Karpas-422 (cell line): Measurements from ENCODE around the gene ASTN2. TPM values are rescaled to one million over a fixed set of nuclear protein-coding genes. Genes with fewer than 3 reads are reported as not detected.
A peak's percentile ranks its signal among the peaks of the same experiment; 100 is the strongest.

Source experiments
- DNase-seq: peaks from one replicate; pipeline ENCODE4 v3.0.0-alpha.2; 2015
- H2AFZ ChIP-seq: fragments of 200-600 bp; sonication (generic); 2 replicates; pipeline ENCODE4 v1.6.1; 2014; ENCODE audit warnings: antibody characterized with exemption, low read length, mixed read lengths
- H3K27ac ChIP-seq: fragments of 200-600 bp; sonication (generic); 2 replicates; pipeline ENCODE4 v1.5.1; 2014; ENCODE audit warnings: mild to moderate bottlenecking, low read length, moderate library complexity
- H3K27me3 ChIP-seq: fragments of 200-600 bp; sonication (generic); 2 replicates; pipeline ENCODE4 v1.6.1; 2014; ENCODE audit warnings: low read length, mixed read lengths
- H3K36me3 ChIP-seq: fragments of 200-600 bp; sonication (generic); 2 replicates; pipeline ENCODE4 v1.6.1; 2014; ENCODE audit warnings: low read length, mixed read lengths; ENCODE audit not compliant: insufficient read depth
- H3K4me1 ChIP-seq: fragments of 200-600 bp; sonication (generic); 2 replicates; pipeline ENCODE4 v1.6.1; 2014; ENCODE audit warnings: mild to moderate bottlenecking, low read length, mixed read lengths
- H3K4me2 ChIP-seq: fragments of 200-600 bp; sonication (generic); 2 replicates; pipeline ENCODE4 v1.6.1; 2014; ENCODE audit warnings: low read length, low read depth, mild to moderate bottlenecking; ENCODE audit not compliant: poor library complexity, severe bottlenecking
- H3K4me3 ChIP-seq: fragments of 200-600 bp; sonication (generic); 2 replicates; pipeline ENCODE4 v1.5.1; 2014; ENCODE audit warnings: mild to moderate bottlenecking, antibody characterized with exemption, low read length, mixed read lengths
- H3K79me2 ChIP-seq: fragments of 200-600 bp; sonication (generic); 2 replicates; pipeline ENCODE4 v1.6.1; 2014; ENCODE audit warnings: mild to moderate bottlenecking, low read length, mixed read lengths
- H3K9ac ChIP-seq: fragments of 200-600 bp; sonication (generic); 2 replicates; pipeline ENCODE4 v1.6.0; 2014; ENCODE audit warnings: low read length
- H3K9me2 ChIP-seq: fragments of 200-600 bp; sonication (generic), shearing (Covaris generic); replicated peaks from 2 replicates; pipeline ENCODE4 v1.6.0; 2014; ENCODE audit warnings: mild to moderate bottlenecking, low read length, moderate library complexity; ENCODE audit not compliant: insufficient read depth
- H3K9me3 ChIP-seq: fragments of 300-700, 200-600 bp; sonication (generic); 2 replicates; pipeline ENCODE4 v1.6.1; 2014; ENCODE audit warnings: low read length, mixed read lengths
- H4K20me1 ChIP-seq: fragments of 200-600 bp; sonication (generic); 2 replicates; pipeline ENCODE4 v1.6.1; 2014; ENCODE audit warnings: mild to moderate bottlenecking, antibody characterized with exemption, low read length, low read depth; ENCODE audit not compliant: insufficient read depth
- total RNA-seq: library from RNA; depleted of rRNA; stranded (reverse); fragments of >200 nt; shearing (Covaris generic); gene quantifications from 2 replicates; pipeline ENCODE4 v1.2.3, GENCODE V29; 2014; ENCODE audit warnings: low replicate concordance

Gene ASTN2
- total RNA-seq, 1 experiment from 2014 or later = 5.3 TPM

DNA sequence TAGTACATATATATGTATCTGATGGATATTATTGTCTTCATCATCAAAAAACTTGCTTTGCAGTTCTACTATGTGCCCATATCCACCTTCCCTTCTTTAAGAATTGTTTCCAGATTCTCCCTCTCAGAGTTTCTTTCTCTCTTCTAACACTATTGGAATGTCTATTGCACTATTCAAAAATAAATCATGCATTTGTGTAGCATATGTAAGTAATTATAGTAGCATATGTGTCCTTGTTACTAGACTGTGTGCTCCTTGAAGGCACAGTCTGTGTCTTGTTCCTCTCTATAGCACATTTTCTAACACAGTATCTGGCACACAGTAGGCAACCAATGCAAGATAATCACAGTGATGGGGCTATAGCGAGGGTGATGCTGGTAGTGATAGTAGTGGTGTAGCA, 771.2 kb downstream of the ASTN2 start:
- no peak overlapping the region for H3K9ac ChIP-seq
- no peak overlapping the region for H3K27ac ChIP-seq
- H3K36me3 ChIP-seq = no peaks in the 10 kb centered on the region
- no peaks in the 10 kb centered on the region for H3K9me3 ChIP-seq
- no peaks in the 10 kb centered on the region for H3K9me2 ChIP-seq
- no peak for DNase-seq
- H3K4me1 ChIP-seq = no peaks in the 10 kb centered on the region
- H4K20me1 ChIP-seq = no peaks in the 10 kb centered on the region; the same call in 1 of the 2 replicates
- H3K79me2 ChIP-seq = no peaks in the 10 kb centered on the region
- no peak overlapping the region for H2AFZ ChIP-seq
- H3K4me2 ChIP-seq = no peak overlapping the region
- H3K27me3 ChIP-seq = no peaks in the 10 kb centered on the region
- H3K4me3 ChIP-seq = no peak overlapping the region

DNA sequence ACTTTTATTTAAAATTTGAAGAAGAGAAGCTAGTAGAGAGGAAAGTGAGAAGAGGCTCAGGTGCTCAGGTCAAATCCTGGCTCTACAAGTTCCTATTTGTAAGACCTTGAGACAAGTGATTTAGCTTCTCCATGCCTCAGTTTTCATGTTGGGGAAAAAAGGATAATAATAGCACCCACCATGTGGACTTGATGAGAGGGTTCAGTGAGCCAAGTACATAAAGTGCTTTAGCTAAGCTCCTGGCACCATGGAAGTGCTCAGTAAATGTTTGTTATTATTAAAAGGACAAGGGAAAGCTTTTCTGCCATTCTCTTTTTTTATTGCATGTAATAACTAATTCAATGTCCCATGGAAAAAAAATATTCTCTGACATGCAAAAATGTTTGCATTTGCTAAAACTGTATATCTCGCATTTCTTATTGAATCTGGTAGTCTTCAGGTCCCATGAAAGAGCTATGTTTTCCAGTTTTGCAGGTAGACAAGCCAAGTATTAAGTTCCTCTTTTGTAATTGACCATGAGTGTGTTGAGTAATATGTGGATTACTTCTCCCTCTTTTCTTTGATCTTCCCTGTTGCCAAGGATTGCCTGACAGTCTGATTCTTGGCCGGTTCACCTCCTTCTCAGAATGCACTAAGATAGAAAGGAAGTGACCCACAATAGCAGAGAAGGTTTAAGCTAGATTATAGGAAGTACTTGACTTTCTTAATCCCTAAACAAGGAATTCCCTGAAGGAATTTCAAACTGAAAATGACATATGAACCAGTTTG, 773.4 kb downstream of the ASTN2 start:
- Histone ChIP-seq H3K9me2 (no peaks in the 10 kb centered on the region), H3K79me2 (no peaks in the 10 kb centered on the region), H3K36me3 (no peaks in the 10 kb centered on the region), H3K4me1 (no peaks in the 10 kb centered on the region), H4K20me1 (no peaks in the 10 kb centered on the region; the same call in 1 of the 2 replicates), H3K9me3 (no peaks in the 10 kb centered on the region), H3K4me3 (no peak overlapping the region), H3K4me2 (no peak overlapping the region), H3K27ac (no peak overlapping the region), H3K27me3 (no peaks in the 10 kb centered on the region), H3K9ac (no peak overlapping the region), H2AFZ (no peak overlapping the region)
- no peak for DNase-seq

DNA sequence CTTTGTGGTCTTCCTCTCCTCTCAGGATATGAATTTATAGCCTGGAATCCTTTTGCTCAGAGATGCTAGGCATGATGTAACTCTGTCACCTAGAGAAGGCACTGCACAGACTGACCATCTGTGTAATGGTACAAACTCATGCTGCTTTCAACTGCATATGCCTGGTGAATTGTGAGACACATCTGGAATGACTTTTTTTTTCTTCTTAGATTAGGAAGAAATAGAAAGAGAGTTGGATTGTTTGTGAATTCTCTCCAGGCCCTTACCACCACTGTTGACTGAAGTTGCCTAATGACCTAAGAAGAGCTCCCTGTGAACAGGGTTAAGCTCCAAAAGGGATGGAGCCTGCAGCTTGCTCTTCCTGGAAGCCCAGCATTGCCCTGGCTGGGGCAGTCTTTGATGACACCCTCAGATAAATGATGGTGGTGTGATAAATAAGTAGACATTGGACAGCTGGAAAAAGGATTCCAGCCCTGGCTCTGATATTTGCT, 775.6 kb downstream of the ASTN2 start:
- Histone ChIP-seq H3K79me2 (no peaks in the 10 kb centered on the region), H3K9me3 (no peaks in the 10 kb centered on the region), H4K20me1 (no peaks in the 10 kb centered on the region; the same call in 1 of the 2 replicates), H2AFZ (no peak overlapping the region), H3K27ac (no peak overlapping the region), H3K9me2 (no peaks in the 10 kb centered on the region), H3K9ac (no peak overlapping the region), H3K4me2 (no peak overlapping the region), H3K36me3 (no peaks in the 10 kb centered on the region), H3K4me1 (no peaks in the 10 kb centered on the region), H3K4me3 (no peak overlapping the region), H3K27me3 (no peaks in the 10 kb centered on the region)
- DNase-seq = no peak

DNA sequence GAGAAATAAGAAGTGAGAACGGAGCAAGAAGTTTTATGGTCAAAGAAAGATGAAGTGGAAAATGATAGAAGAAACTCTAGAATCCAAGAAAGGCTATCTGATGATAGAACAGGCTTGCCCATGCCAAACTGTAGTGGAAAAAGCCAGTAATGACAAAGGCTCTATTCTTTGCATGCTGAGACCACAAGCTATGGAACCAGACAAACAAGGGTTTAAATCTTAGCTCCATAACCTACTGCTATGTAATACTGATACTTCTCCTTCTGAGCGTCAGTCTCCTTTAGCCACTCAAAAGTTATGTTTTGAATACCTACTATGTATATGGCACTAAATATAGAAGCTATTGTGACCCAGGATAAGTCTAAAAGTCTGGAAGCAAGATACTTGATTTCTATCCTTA, 778.9 kb downstream of the ASTN2 start:
- H3K36me3 ChIP-seq = no peaks in the 10 kb centered on the region
- no peaks in the 10 kb centered on the region for H3K9me3 ChIP-seq
- H3K4me1 ChIP-seq = no peaks in the 10 kb centered on the region
- no peak overlapping the region for H2AFZ ChIP-seq
- no peak overlapping the region for H3K4me2 ChIP-seq
- H3K27ac ChIP-seq = no peak overlapping the region
- H3K27me3 ChIP-seq = no peaks in the 10 kb centered on the region
- no peak for DNase-seq
- no peaks in the 10 kb centered on the region for H3K79me2 ChIP-seq
- no peaks in the 10 kb centered on the region for H4K20me1 ChIP-seq
- H3K9ac ChIP-seq = no peak overlapping the region
- H3K9me2 ChIP-seq = no peaks in the 10 kb centered on the region
- H3K4me3 ChIP-seq = no peak overlapping the region

DNA sequence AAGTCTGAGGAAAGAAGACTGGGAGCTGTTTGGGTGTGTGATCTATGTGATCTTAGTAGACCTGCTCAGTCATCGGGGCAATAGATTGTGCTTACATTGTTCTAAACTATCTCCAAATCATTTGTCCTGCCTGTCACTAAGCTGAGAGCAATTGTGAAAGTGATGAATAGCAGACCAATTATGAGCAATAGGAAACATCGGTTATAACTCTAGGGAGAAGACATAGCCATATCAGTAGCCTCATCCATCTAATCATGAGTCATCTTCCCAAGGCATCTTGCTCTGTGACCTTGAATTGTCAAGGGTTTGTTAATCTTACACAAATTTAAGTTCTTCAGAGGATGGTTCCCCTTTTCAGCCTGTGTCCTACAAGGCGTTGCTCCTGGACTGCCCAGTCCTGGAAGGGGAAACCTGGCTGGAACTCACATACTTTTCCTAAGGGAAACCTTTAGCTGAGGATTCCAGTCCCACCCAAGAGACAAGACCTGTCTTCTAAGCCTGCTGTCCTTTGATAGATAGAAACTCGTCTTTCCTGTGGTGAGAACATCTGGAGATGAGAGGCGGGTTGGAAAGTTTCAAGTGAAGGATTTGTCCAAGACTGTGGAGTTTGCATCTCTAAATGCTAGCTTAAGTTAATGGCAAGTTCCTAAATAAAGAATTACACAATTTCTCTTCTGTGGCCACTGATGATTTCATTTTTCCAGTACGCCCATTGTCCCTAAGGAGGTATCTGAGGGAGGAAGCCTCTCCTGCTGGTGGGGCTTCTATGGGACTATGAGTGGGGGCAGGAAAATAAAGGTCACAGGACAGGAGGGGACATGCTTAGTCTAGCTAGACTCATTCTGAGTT, 781.6 kb downstream of the ASTN2 start:
- Histone ChIP-seq H4K20me1 (no peaks in the 10 kb centered on the region), H3K4me3 (no peak overlapping the region), H3K27ac (no peak overlapping the region)

DNA sequence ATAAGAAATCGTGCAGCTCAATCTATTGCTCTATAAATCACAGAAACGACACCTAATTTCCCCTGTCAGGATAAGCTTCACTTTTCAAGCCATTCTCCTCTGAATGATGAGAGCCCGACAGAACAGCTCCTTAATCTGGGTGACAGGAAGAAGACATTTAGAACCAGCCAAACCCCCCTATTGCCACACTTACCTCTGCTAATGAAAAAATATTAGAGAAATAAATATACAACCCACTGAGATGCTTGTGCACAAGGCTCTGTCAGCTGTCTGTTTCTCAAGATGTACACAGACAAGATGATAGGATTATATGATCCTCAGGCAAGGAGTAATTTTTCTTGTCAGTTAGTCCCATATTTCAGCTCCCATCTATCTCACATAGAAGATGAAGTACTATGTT, 785.2 kb downstream of the ASTN2 start:
- Histone ChIP-seq H3K36me3 (no peaks in the 10 kb centered on the region), H3K4me3 (no peak overlapping the region), H3K27me3 (no peaks in the 10 kb centered on the region), H3K9me3 (no peaks in the 10 kb centered on the region), H4K20me1 (no peaks in the 10 kb centered on the region), H3K4me1 (no peaks in the 10 kb centered on the region), H3K9ac (no peak overlapping the region), H3K79me2 (no peaks in the 10 kb centered on the region), H3K27ac (no peak overlapping the region), H3K4me2 (no peak overlapping the region), H2AFZ (no peak overlapping the region), H3K9me2 (no peaks in the 10 kb centered on the region)
- peak; percentile 31 for DNase-seq

More for the DNA sequence above, 781.6 kb downstream of the ASTN2 start:
- Histone ChIP-seq H3K9me2 (no peaks in the 10 kb centered on the region), H3K4me2 (no peak overlapping the region), H3K36me3 (no peaks in the 10 kb centered on the region), H2AFZ (no peak overlapping the region), H3K4me1 (no peaks in the 10 kb centered on the region), H3K9me3 (no peaks in the 10 kb centered on the region), H3K9ac (no peak overlapping the region), H3K79me2 (no peaks in the 10 kb centered on the region), H3K27me3 (no peaks in the 10 kb centered on the region)
- DNase-seq = no peak

DNA sequence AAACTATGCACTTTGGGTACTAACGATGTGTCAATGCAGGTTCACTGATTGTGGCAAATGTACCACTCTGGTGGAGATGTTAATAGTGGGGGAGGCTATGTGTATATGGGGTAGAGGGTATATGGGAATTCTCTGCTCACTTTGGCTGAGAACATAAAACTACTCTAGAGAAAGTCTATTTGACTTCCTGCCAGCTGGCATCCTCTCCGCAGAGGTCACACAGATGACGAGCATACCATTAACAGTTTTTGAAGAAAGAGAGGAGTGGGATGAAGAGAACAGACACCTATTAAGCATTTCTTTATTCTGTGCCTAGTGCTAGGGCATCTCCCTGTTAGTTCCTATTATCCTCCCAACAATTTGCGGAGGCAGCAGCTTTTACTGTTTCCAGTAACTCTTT, 786.1 kb downstream of the ASTN2 start:
- Histone ChIP-seq H3K9me2 (no peaks in the 10 kb centered on the region), H3K9me3 (no peaks in the 10 kb centered on the region), H3K4me2 (no peak overlapping the region), H4K20me1 (no peaks in the 10 kb centered on the region), H3K4me3 (no peak overlapping the region), H2AFZ (no peak overlapping the region), H3K36me3 (no peaks in the 10 kb centered on the region), H3K9ac (no peak overlapping the region), H3K27ac (no peak overlapping the region), H3K27me3 (no peaks in the 10 kb centered on the region), H3K4me1 (no peaks in the 10 kb centered on the region), H3K79me2 (no peaks in the 10 kb centered on the region)
- no peak for DNase-seq

DNA sequence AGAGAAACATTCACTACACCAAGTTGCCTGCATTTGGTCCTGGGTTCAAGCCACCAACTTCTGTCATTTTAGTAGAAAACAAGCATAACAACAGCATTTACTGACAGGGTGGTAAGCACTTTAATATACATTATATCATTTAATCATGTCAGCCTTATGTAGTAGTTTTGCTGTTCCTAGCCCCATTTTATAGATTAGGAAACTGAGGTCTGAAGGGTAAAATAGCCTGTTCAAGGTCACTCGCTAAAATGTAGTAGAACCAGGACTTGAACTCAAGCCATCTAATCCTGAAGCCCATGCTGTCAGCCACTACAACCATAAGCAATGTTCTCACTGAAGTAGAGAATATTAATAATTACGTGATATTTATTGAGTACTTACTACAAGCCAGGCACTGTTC, 787.4 kb downstream of the ASTN2 start:
- H3K9me2 ChIP-seq = no peaks in the 10 kb centered on the region
- H4K20me1 ChIP-seq = no peaks in the 10 kb centered on the region
- no peaks in the 10 kb centered on the region for H3K36me3 ChIP-seq
- no peaks in the 10 kb centered on the region for H3K79me2 ChIP-seq
- no peak overlapping the region for H3K27ac ChIP-seq
- H3K27me3 ChIP-seq = no peaks in the 10 kb centered on the region
- no peaks in the 10 kb centered on the region for H3K9me3 ChIP-seq
- no peaks in the 10 kb centered on the region for H3K4me1 ChIP-seq
- no peak overlapping the region for H3K4me2 ChIP-seq
- H3K9ac ChIP-seq = no peak overlapping the region
- DNase-seq = no peak
- no peak overlapping the region for H2AFZ ChIP-seq
- H3K4me3 ChIP-seq = no peak overlapping the region
